GM18526 (cell line): ENCODE measurements around the gene BTG3.

Source experiments
- POLR2A ChIP-seq: IDR thresholded peaks from 3 replicates; pipeline ENCODE4 v1.6.1; 2011; ENCODE audit not compliant: insufficient read length; ENCODE audit errors: extremely low read depth

The BTG3 gene

GRCh38 chr21:17554679-17555465 lies 57.8 kb downstream of the BTG3 start:
- TF ChIP-seq POLR2A, result no peak

DNA sequence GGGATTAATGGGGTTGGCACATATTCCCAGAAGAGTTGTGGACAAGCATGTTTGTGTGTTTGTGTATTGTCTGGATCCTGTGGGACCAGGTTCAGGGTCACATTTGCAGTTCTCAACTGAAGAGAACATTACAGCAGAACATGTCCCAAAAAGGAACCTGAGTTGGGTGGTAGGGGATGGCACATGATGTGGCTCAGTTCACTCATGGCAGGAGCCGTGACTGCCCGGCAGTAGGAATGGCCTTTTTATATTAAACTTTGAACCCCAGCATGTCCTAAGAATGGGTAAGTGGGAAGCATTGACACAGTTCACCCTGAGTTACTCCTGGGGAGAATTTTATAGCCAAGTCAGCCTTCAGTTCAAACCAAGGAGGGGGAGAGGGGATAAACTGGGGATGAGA lies 58.6 kb downstream of the BTG3 start:
- no peak for TF ChIP-seq POLR2A

GRCh38 chr21:17552410-17552809 lies 60.3 kb downstream of the BTG3 start:
- no peak for TF ChIP-seq POLR2A

- no peak for TF ChIP-seq POLR2A
Measured at GRCh38 chr21:17550671-17551308, 61.9 kb downstream of the BTG3 start.

DNA sequence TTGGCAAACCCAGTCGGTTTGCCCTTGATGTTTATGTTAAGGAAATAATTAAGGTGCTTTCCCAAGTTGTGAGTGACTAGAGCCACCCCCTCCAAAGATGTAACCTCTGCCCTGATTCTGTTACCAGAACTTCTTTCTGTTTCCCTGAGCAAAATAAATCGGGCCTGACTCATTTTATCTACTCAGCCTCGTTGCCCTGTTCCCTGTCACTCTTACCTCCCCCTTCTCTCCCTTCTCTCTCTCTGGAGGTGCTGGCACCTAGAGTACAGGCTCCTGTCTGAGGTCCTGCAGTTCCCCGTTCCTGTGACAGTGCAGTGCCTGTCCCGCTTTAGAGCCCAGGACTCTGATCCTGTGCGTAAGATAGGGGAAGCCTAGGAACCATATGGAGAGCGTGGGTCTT lies 64.4 kb downstream of the BTG3 start:
- TF ChIP-seq POLR2A, result no peak

GRCh38 chr21:17545007-17545406 lies 67.7 kb downstream of the BTG3 start:
- TF ChIP-seq POLR2A, result no peak
